HepG2 (cell line): Measurements from ENCODE around the gene STRA6. TPM values are rescaled to one million over a fixed set of nuclear protein-coding genes. Genes with fewer than 3 reads are reported as not detected.

Source experiments
- FOXK1 ChIP-seq: sonication (generic); formaldehyde crosslinking; IDR thresholded peaks from 2 replicates; pipeline ENCODE4 v1.4.0; 2020; ENCODE audit warnings: low read depth, missing genetic modification reagents, borderline replicate concordance
- KLF16 ChIP-seq, 2 experiments: sonication (generic) in 1 of 2; formaldehyde crosslinking in 1 of 2; IDR thresholded peaks; 2 replicates each; pipeline versions ENCODE4 v1.6.1 to v1.8.0; 2016 to 2023; ENCODE audit warnings: missing genetic modification reagents in 2 of 2, missing compliant biosample characterization in 1 of 2
- NPAS2 ChIP-seq: sonication (generic); formaldehyde crosslinking; IDR thresholded peaks from 2 replicates; pipeline ENCODE4 v1.8.0; 2022; ENCODE audit warnings: mild to moderate bottlenecking, missing genetic modification reagents, borderline replicate concordance
- SYNCRIP ChIP-seq: fragments of 200-400 bp; formaldehyde crosslinking; IDR thresholded peaks from 2 replicates; pipeline ENCODE4 v1.6.1; 2018; ENCODE audit warnings: mild to moderate bottlenecking, low read depth, low read length; ENCODE audit not compliant: insufficient read depth
- ZNF12 ChIP-seq: sonication (generic); formaldehyde crosslinking; IDR thresholded peaks from 2 replicates; pipeline ENCODE4 v1.5.0; 2020; ENCODE audit warnings: missing genetic modification reagents
- ZNF34 ChIP-seq: sonication (generic); formaldehyde crosslinking; IDR thresholded peaks from 2 replicates; pipeline ENCODE4 v1.4.0; 2020; ENCODE audit warnings: mild to moderate bottlenecking, missing genetic modification reagents, borderline replicate concordance
- ZNF891 ChIP-seq: sonication (generic); formaldehyde crosslinking; IDR thresholded peaks from 2 replicates; pipeline ENCODE4 v1.5.0; 2020; ENCODE audit warnings: mild to moderate bottlenecking, missing genetic modification reagents
- polyA plus RNA-seq, 8 experiments: library from polyadenylated mRNA; depleted of rRNA in 3 of 8; stranded (reverse) in 7 of 8; unstranded in 1 of 8; fragments of >200 nt; fragmentation: Illumina TruSeq in 4 of 8; extraction: Trizol in 4 of 8; gene quantifications; 2 replicates each; pipeline versions ENCODE4 v1.2.1 to v1.2.3, GENCODE V29; 2011 to 2016; ENCODE audit warnings: low read depth in 4 of 8, missing spikeins in 1 of 8, mixed read lengths in 1 of 8; ENCODE audit not compliant: insufficient read depth in 1 of 8
- total RNA-seq, 5 experiments: library from RNA; depleted of rRNA; stranded (reverse); fragments of >200 nt; fragmentation: Illumina TruSeq; extraction: Trizol; gene quantifications; 2 replicates each; pipeline ENCODE4 v1.2.3, GENCODE V29; 2016; ENCODE audit warnings: low read depth in 1 of 5
- TF ChIP-seq, protein P1 (sequence below): sonication (generic); formaldehyde crosslinking; IDR thresholded peaks from 2 replicates; pipeline ENCODE4 v1.5.1; 2020; ENCODE audit warnings: mild to moderate bottlenecking, missing genetic modification reagents, moderate library complexity
- TF ChIP-seq, protein P2 (sequence below): IDR thresholded peaks from 2 replicates; pipeline ENCODE4 v1.6.1; 2016; ENCODE audit warnings: missing compliant biosample characterization, missing genetic modification reagents, borderline replicate concordance
- TF ChIP-seq, protein P3 (sequence below): sonication (generic); formaldehyde crosslinking; IDR thresholded peaks from 2 replicates; pipeline ENCODE4 v1.8.1; 2023; ENCODE audit warnings: missing genetic modification reagents, inconsistent platforms, borderline replicate concordance
- TF ChIP-seq, protein P4 (sequence below): sonication (generic); formaldehyde crosslinking; IDR thresholded peaks from 2 replicates; pipeline ENCODE4 v1.5.0; 2020; ENCODE audit warnings: missing genetic modification reagents, mild to moderate bottlenecking, borderline replicate concordance
- TF ChIP-seq, protein P5 (sequence below): sonication (generic); formaldehyde crosslinking; IDR thresholded peaks from 2 replicates; pipeline ENCODE4 v1.4.0; 2020; ENCODE audit warnings: mild to moderate bottlenecking, missing genetic modification reagents

STRA6 gene
- total and polyA plus RNA-seq, 2 of the 13 experiments (the other 11 are each of a cell fraction or from before 2014, with no cell fraction given), result 1.6 to 2.1 TPM

DNA sequence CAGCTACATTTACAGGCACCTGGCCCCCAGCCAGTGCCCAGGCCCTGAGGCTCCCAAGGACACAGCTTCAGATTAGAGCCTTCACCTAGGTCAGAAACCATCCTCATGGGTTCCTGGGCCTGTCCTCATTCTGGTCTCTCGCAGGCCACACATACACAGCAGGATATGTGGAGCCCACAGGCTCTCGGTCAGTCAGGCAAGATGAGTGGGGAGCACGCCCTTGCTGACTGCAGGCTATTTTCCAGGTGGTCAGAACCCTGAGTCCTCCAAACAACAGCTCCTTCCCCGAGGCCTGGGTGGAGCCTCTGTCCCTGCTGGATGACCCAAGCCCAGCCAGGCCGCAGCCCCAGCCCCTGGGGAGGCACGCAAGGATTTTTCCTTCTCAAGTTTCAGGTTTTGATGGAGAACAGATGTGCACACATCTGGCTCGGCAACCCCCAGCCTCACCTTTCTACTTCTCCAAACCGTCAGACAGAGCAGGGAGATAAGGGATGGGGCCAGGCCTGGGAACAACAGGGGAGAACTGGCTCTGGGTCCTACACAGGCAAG, 1.6 kb downstream of the STRA6 start (continued):
- TF ChIP-seq, protein P1, sequence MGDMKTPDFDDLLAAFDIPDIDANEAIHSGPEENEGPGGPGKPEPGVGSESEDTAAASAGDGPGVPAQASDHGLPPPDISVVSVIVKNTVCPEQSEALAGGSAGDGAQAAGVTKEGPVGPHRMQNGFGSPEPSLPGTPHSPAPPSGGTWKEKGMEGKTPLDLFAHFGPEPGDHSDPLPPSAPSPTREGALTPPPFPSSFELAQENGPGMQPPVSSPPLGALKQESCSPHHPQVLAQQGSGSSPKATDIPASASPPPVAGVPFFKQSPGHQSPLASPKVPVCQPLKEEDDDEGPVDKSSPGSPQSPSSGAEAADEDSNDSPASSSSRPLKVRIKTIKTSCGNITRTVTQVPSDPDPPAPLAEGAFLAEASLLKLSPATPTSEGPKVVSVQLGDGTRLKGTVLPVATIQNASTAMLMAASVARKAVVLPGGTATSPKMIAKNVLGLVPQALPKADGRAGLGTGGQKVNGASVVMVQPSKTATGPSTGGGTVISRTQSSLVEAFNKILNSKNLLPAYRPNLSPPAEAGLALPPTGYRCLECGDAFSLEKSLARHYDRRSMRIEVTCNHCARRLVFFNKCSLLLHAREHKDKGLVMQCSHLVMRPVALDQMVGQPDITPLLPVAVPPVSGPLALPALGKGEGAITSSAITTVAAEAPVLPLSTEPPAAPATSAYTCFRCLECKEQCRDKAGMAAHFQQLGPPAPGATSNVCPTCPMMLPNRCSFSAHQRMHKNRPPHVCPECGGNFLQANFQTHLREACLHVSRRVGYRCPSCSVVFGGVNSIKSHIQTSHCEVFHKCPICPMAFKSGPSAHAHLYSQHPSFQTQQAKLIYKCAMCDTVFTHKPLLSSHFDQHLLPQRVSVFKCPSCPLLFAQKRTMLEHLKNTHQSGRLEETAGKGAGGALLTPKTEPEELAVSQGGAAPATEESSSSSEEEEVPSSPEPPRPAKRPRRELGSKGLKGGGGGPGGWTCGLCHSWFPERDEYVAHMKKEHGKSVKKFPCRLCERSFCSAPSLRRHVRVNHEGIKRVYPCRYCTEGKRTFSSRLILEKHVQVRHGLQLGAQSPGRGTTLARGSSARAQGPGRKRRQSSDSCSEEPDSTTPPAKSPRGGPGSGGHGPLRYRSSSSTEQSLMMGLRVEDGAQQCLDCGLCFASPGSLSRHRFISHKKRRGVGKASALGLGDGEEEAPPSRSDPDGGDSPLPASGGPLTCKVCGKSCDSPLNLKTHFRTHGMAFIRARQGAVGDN (CRISPR knock-in tag), result no peak
- TF ChIP-seq NPAS2 (CRISPR knock-in tag), result no peak
- TF ChIP-seq ZNF34 (CRISPR knock-in tag), result no peak
- TF ChIP-seq, protein P2, sequence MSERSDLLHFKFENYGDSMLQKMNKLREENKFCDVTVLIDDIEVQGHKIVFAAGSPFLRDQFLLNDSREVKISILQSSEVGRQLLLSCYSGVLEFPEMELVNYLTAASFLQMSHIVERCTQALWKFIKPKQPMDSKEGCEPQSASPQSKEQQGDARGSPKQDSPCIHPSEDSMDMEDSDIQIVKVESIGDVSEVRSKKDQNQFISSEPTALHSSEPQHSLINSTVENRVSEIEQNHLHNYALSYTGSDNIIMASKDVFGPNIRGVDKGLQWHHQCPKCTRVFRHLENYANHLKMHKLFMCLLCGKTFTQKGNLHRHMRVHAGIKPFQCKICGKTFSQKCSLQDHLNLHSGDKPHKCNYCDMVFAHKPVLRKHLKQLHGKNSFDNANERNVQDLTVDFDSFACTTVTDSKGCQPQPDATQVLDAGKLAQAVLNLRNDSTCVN, result no peak
- TF ChIP-seq ZNF891 (CRISPR knock-in tag), result no peak
- TF ChIP-seq ZNF12 (CRISPR knock-in tag), result no peak
- TF ChIP-seq, protein P3, sequence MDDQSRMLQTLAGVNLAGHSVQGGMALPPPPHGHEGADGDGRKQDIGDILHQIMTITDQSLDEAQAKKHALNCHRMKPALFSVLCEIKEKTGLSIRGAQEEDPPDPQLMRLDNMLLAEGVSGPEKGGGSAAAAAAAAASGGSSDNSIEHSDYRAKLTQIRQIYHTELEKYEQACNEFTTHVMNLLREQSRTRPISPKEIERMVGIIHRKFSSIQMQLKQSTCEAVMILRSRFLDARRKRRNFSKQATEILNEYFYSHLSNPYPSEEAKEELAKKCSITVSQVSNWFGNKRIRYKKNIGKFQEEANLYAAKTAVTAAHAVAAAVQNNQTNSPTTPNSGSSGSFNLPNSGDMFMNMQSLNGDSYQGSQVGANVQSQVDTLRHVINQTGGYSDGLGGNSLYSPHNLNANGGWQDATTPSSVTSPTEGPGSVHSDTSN (CRISPR knock-in tag), result no peak
- TF ChIP-seq FOXK1 (CRISPR knock-in tag), result no peak
- no peak for TF ChIP-seq KLF16 (CRISPR knock-in tag; IDR thresholded peaks at IDR 0.05)
- TF ChIP-seq, protein P4, sequence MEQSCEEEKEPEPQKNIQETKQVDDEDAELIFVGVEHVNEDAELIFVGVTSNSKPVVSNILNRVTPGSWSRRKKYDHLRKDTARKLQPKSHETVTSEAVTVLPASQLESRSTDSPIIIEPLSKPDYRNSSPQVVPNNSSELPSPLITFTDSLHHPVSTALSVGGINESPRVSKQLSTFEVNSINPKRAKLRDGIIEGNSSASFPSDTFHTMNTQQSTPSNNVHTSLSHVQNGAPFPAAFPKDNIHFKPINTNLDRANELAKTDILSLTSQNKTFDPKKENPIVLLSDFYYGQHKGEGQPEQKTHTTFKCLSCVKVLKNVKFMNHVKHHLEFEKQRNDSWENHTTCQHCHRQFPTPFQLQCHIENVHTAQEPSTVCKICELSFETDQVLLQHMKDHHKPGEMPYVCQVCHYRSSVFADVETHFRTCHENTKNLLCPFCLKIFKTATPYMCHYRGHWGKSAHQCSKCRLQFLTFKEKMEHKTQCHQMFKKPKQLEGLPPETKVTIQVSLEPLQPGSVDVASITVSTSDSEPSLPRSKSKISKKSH (CRISPR knock-in tag), result no peak
- TF ChIP-seq, protein P5, sequence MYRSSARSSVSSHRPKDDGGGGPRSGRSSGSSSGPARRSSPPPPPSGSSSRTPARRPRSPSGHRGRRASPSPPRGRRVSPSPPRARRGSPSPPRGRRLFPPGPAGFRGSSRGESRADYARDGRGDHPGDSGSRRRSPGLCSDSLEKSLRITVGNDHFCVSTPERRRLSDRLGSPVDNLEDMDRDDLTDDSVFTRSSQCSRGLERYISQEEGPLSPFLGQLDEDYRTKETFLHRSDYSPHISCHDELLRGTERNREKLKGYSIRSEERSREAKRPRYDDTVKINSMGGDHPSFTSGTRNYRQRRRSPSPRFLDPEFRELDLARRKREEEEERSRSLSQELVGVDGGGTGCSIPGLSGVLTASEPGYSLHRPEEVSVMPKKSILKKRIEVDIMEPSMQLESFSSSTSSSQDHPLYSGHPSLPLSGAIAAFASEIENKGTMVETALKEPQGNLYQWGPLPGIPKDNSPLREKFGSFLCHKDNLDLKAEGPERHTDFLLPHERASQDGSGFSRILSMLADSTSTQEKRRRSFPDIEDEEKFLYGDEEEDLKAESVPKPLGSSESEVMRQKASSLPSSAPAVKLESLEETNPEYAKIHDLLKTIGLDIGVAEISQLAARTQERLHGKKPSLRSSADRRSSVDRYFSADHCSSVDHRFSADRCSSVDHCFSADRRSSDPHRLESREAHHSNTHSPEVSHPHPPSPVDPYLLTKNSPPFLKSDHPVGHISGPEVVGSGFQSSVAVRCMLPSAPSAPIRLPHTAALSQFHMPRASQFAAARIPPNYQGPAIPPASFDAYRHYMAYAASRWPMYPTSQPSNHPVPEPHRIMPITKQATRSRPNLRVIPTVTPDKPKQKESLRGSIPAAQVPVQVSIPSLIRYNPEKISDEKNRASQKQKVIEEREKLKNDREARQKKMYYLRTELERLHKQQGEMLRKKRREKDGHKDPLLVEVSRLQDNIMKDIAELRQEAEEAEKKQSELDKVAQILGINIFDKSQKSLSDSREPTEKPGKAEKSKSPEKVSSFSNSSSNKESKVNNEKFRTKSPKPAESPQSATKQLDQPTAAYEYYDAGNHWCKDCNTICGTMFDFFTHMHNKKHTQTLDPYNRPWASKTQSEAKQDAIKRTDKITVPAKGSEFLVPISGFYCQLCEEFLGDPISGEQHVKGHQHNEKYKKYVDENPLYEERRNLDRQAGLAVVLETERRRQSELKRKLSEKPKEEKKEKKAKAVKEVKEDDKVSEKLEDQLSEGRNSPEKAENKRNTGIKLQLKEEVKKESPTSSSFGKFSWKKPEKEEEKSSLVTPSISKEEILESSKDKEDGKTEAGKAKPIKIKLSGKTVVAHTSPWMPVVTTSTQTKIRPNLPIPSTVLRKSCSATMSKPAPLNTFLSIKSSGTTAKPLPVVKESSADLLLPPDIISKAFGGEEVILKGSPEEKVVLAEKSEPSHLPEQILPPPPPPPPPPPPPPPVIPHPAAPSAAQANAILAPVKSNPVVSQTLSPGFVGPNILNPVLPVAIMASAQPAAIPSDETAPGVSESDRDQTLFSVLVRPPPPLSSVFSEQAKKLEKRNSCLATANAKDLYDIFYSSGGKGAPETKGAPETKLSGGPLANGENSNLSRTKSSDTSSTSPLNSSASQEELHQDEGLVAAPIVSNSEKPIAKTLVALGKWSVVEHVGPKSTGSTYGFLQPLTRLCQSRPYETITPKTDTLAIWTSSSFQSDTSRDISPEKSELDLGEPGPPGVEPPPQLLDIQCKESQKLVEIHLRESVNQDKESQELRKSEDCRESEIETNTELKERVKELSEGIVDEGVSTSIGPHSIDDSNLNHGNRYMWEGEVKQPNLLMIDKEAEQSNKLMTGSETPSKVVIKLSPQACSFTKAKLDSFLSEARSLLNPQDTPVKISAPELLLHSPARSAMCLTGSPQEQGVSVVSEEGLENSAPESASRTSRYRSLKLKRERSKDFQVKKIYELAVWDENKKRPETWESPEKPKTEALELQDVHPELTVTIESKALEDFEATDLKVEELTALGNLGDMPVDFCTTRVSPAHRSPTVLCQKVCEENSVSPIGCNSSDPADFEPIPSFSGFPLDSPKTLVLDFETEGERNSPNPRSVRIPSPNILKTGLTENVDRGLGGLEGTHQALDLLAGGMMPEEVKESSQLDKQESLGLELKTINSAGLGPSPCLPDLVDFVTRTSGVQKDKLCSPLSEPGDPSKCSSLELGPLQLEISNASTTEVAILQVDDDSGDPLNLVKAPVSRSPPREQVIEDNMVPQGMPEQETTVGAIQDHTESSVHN, result no peak
- no peak for TF ChIP-seq SYNCRIP
